Natural killer cell treated with Interleukin-12 subunit alpha and Interleukin-12 subunit beta and Interleukin-15 and Interleukin-18, amount 100 ng/mL, for 72 hours (primary cell): ENCODE measurements around the gene ZBTB18. TPM values are rescaled to one million over a fixed set of nuclear protein-coding genes. Genes with fewer than 3 reads are reported as not detected.
"Not testable (repeated sequence)": the region's sequence is repeated elsewhere in the genome, so short reads cannot be mapped to it uniquely, and the experiment has no call there.

Experiments
- ATAC-seq, 2 donors: fragments of 150-1000 bp; cut with Tn5 transposase in 1 of 2; sonication (Bioruptor Pico), chemical (Tn5 transposase) in 1 of 2; 2 replicates each; pipeline ENCODE4 v1.10.0; 2021
- DNase-seq: peaks from one replicate; pipeline ENCODE4 v3.0.0; 2022; ENCODE audit warnings: low spot score
- H3K27ac Mint-ChIP-seq, 2 donors: 1 replicate in 1 of 2; 2 replicates in 1 of 2; pipeline ENCODE4 v1.8.0; 2022; ENCODE audit warnings: mixed read lengths in 2 of 2, mild to moderate bottlenecking in 1 of 2, moderate library complexity in 1 of 2
- H3K27me3 Mint-ChIP-seq, 2 donors: 1 replicate in 1 of 2; 2 replicates in 1 of 2; pipeline ENCODE4 v1.8.0; 2022; ENCODE audit warnings: mixed read lengths in 2 of 2
- H3K36me3 Mint-ChIP-seq: one replicate; pipeline ENCODE4 v1.8.0; 2022; ENCODE audit warnings: mixed read lengths
- H3K4me1 Mint-ChIP-seq, 2 donors: 1 replicate in 1 of 2; 2 replicates in 1 of 2; pipeline ENCODE4 v1.8.0; 2022; ENCODE audit warnings: low read depth in 2 of 2, mixed read lengths in 2 of 2, mild to moderate bottlenecking in 1 of 2
- H3K4me3 Mint-ChIP-seq: one replicate; pipeline ENCODE4 v1.8.0; 2022; ENCODE audit warnings: mixed read lengths
- H3K9me3 Mint-ChIP-seq: 2 replicates; pipeline ENCODE4 v1.8.0; 2022; ENCODE audit warnings: mixed read lengths
- total RNA-seq, 2 donors: library from RNA; stranded (reverse); gene quantifications; one replicate each; pipeline ENCODE4 v1.2.3, GENCODE V29; 2022

Gene ZBTB18
- total RNA-seq, 2 donors from 2014 or later: 2.3 to 3.3 TPM

DNA sequence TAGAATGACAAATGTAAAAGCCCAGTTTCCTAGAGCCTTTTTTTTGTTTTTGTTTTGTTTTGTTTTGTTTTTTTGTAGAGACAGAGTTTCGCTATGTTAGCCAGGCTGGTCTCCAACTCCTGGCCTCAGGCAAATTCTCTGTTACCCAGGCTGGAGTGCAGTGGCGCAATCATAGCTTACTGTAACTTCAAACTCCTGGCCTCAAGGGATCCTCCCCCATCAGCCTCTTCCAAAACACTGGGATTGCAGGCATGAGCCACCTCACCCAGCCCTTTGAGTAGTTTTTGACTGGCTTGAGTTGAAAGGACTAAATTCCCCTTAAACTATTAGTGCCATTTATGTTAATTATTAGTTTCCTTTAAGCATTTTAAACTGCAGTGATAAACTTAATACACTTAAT lies 28.8 kb upstream of the ZBTB18 start:
- no peak overlapping the region for H3K4me3 Mint-ChIP-seq
- ATAC-seq (no peak), DNase-seq (no peak)
- H3K27me3 Mint-ChIP-seq: peaks cover 25 to 27% of the 10 kb centered on the region in 2 donors
- H3K9me3 Mint-ChIP-seq: no peaks in the 10 kb centered on the region
- H3K27ac Mint-ChIP-seq: no peak overlapping the region
- no peaks in the 10 kb centered on the region for H3K4me1 Mint-ChIP-seq
- H3K36me3 Mint-ChIP-seq: no peaks in the 10 kb centered on the region

- Mint-ChIP-seq H3K4me3 (no peak overlapping the region), H3K4me1 (no peaks in the 10 kb centered on the region), H3K27ac (no peak overlapping the region), H3K27me3 (peaks cover 27 to 29% of the 10 kb centered on the region in 2 donors), H3K36me3 (no peaks in the 10 kb centered on the region), H3K9me3 (no peaks in the 10 kb centered on the region)
- no peak for ATAC-seq
- no peak for DNase-seq
Observed at GRCh38 chr1:244022864-244023440, 28.1 kb upstream of the ZBTB18 start.

GRCh38 chr1:244027491-244028145 lies 23.5 kb upstream of the ZBTB18 start:
- peaks cover 20 to 25% of the 10 kb centered on the region in 2 donors for H3K27me3 Mint-ChIP-seq

GRCh38 chr1:244028701-244029100 lies 22.4 kb upstream of the ZBTB18 start:
- no peak for ATAC-seq
- Mint-ChIP-seq H3K36me3 (no peaks in the 10 kb centered on the region), H3K4me3 (no peak overlapping the region), H3K4me1 (no peaks in the 10 kb centered on the region), H3K27ac (no peak overlapping the region), H3K9me3 (no peaks in the 10 kb centered on the region), H3K27me3 (peaks cover 20 to 27% of the 10 kb centered on the region in 2 donors)
- no peak for DNase-seq

More at GRCh38 chr1:244027491-244028145, 23.5 kb upstream of the ZBTB18 start:
- Mint-ChIP-seq H3K9me3 (no peaks in the 10 kb centered on the region), H3K36me3 (no peaks in the 10 kb centered on the region), H3K4me1 (no peaks in the 10 kb centered on the region), H3K27ac (no peak overlapping the region), H3K4me3 (no peak overlapping the region)
- ATAC-seq: no peak
- no peak for DNase-seq

DNA sequence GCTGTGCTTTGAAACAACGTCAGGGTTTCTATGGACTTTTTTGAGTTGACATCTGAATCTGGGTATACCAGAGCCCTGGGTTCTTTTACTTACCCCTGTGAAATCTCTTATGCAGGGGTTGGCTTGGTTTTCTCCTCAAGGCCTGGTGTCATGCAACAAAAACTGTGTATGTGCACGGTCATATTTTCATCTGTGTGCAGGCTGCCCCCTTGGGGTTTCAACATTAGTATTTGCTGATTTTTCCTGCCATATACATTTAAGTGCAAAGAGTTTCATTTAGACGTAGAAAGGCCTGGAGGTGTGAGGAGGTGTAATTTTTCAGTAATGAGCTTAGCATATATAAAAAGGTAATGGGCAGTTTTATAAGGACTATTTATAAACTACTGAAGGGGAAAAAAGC lies 22.0 kb upstream of the ZBTB18 start:
- Mint-ChIP-seq H3K27me3 (peaks cover 24 to 28% of the 10 kb centered on the region in 2 donors), H3K9me3 (no peaks in the 10 kb centered on the region), H3K36me3 (no peaks in the 10 kb centered on the region), H3K4me3 (no peak overlapping the region), H3K4me1 (no peaks in the 10 kb centered on the region), H3K27ac (no peak overlapping the region)
- DNase-seq: no peak
- ATAC-seq: no peak

- Mint-ChIP-seq H3K4me3 (no peak overlapping the region), H3K27ac (no peak overlapping the region), H3K9me3 (no peaks in the 10 kb centered on the region), H3K4me1 (no peaks in the 10 kb centered on the region), H3K36me3 (no peaks in the 10 kb centered on the region), H3K27me3 (peaks cover 22 to 24% of the 10 kb centered on the region in 2 donors)
- no peak for ATAC-seq
- no peak for DNase-seq
Observed at GRCh38 chr1:244030481-244031040, 20.5 kb upstream of the ZBTB18 start.

DNA sequence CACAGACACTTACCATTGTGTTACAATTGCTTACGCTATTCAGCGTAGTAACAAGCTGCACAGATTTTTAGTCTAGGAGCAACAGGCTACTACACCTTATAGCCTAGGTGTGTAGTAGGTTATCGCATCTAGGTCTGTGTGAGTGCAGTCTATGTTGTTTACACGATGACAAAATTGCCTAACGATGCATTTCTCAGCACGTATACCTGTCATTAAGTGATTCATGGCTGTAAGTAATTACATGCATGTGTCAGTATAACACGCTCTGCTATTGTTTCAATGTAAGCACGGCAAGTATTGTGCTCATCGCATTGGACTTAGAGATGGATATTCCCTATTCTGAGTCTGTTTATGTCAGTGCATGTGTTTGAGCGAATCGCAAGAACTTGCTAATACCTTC lies 15.7 kb upstream of the ZBTB18 start:
- no peak for ATAC-seq
- no peak overlapping the region for H3K4me3 Mint-ChIP-seq
- H3K27me3 Mint-ChIP-seq: peaks cover 31 to 39% of the 10 kb centered on the region in 2 donors
- H3K9me3 Mint-ChIP-seq: no peaks in the 10 kb centered on the region
- H3K27ac Mint-ChIP-seq: no peak overlapping the region
- no peaks in the 10 kb centered on the region for H3K4me1 Mint-ChIP-seq
- no peak for DNase-seq
- H3K36me3 Mint-ChIP-seq: no peaks in the 10 kb centered on the region

GRCh38 chr1:244037252-244037651 lies 13.8 kb upstream of the ZBTB18 start:
- no peaks in the 10 kb centered on the region for H3K36me3 Mint-ChIP-seq
- DNase-seq (no peak), ATAC-seq (no peak)
- H3K27me3 Mint-ChIP-seq: peaks cover 32 to 41% of the 10 kb centered on the region in 2 donors
- H3K27ac Mint-ChIP-seq: no peak overlapping the region
- H3K4me3 Mint-ChIP-seq: no peak overlapping the region
- H3K9me3 Mint-ChIP-seq: no peaks in the 10 kb centered on the region
- no peaks in the 10 kb centered on the region for H3K4me1 Mint-ChIP-seq

GRCh38 chr1:244041466-244042120 lies 9.5 kb upstream of the ZBTB18 start:
- Mint-ChIP-seq H3K36me3 (no peaks in the 10 kb centered on the region), H3K27ac (no peak overlapping the region), H3K4me1 (peaks cover 0 to under 1% of the 10 kb centered on the region in 2 donors), H3K27me3 (peaks cover 23 to 43% of the 10 kb centered on the region in 2 donors), H3K9me3 (no peaks in the 10 kb centered on the region), H3K4me3 (no peak overlapping the region)
- DNase-seq (no peak), ATAC-seq (no peak)

- Mint-ChIP-seq H3K4me1 (peaks cover 1 to 8% of the 10 kb centered on the region in 2 donors), H3K9me3 (no peaks in the 10 kb centered on the region), H3K27me3 (peaks cover 25 to 39% of the 10 kb centered on the region in 2 donors), H3K36me3 (no peaks in the 10 kb centered on the region), H3K4me3 (no peak overlapping the region), H3K27ac (no peak overlapping the region)
- DNase-seq: no peak
- ATAC-seq: no peak
Observed at GRCh38 chr1:244042293-244042692, 8.8 kb upstream of the ZBTB18 start.

GRCh38 chr1:244044423-244044822 lies 6.7 kb upstream of the ZBTB18 start:
- ATAC-seq (no peak), DNase-seq (no peak)
- H3K36me3 Mint-ChIP-seq: no peaks in the 10 kb centered on the region
- H3K9me3 Mint-ChIP-seq: no peaks in the 10 kb centered on the region
- H3K4me3 Mint-ChIP-seq: no peak overlapping the region
- peaks cover 3 to 12% of the 10 kb centered on the region in 2 donors for H3K4me1 Mint-ChIP-seq
- peaks cover 15 to 31% of the 10 kb centered on the region in 2 donors for H3K27me3 Mint-ChIP-seq
- no peak overlapping the region for H3K27ac Mint-ChIP-seq

DNA sequence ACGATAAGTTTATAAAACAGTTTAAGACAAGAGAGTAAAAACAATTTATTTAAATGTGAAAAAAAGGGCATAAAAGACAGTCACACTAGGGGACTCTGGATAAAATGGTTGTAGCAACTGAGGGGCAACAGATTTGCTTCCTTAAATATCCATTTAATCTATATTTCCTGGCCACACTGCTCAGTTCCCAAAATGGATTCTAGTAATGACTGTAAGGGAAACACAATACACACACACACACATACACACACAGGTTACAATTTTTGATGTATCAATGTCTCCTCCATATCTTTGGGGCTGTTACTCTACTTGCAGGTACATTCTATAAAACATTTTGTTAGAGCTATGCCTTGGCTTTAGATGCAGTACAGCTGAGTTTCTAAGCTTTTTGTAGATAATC lies 4.8 kb upstream of the ZBTB18 start:
- H3K27ac Mint-ChIP-seq: peak overlapping the region in 1 of 2 donors; percentile 76
- not testable (repeated sequence) for H3K36me3 Mint-ChIP-seq, ATAC-seq, DNase-seq, H3K9me3 Mint-ChIP-seq
- peaks cover 14 to 30% of the 10 kb centered on the region in 2 donors for H3K4me1 Mint-ChIP-seq
- peaks cover 15 to 32% of the 10 kb centered on the region in 2 donors for H3K27me3 Mint-ChIP-seq
- peak overlapping the region; percentile 23 for H3K4me3 Mint-ChIP-seq

DNA sequence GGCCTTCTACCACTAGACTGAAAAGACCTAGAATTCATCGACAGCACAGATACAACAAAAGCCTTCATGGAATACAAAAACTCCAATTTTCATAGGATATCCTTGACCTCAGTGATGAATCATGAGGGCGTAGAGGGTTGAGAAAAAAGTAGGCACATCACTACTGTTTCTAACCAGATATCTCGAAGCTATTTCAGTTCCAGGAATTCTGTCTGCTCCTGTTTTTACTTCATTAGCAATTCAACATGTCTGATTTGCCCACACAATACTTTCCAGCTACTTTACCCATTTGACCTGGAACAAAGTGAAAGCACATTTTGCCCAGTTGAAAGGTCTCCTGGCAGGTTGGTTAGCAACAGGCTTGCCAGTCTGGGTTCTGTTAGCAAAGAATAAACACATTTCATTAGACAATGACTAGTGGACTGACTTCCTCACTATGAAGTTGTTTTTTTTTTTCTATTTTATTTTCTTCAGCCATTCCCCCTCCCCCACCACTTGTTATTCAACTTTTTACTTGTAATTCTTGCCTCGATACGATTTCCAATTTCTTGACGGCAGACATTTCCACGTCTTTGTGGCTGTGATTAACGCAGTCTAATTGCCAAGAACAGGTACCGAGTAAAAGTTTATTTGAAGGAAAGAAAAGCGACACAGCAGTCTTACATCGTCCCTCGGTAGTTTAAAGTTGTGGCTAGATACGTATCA lies 4.0 kb upstream of the ZBTB18 start:
- Mint-ChIP-seq H3K27me3 (peaks cover 15 to 28% of the 10 kb centered on the region in 2 donors), H3K36me3 (no peaks in the 10 kb centered on the region), H3K4me3 (peak overlapping the region; percentile 96), H3K4me1 (peaks cover 14 to 30% of the 10 kb centered on the region in 2 donors), H3K9me3 (no peaks in the 10 kb centered on the region), H3K27ac (peak overlapping the region; percentile 76 to 79)
- no peak for ATAC-seq
- no peak for DNase-seq
